ENCODE results near the gene LIPK. TPM values are rescaled to one million over a fixed set of nuclear protein-coding genes. Genes with fewer than 3 reads are reported as not detected.

Gene LIPK
- not detected in 2 replicates for polyA plus RNA-seq (2011; rRNA removed)
- not detected in 2 replicates for polyA minus RNA-seq (2011; rRNA and poly(A)+ RNA removed)

GRCh38 chr10:88705958-88706357 is at the start of gene LIPK:
TSS of gene LIPK (plus strand) at chr10:88706249. CDS start at chr10:88724544, 18,295 bp downstream.
- Histone ChIP-seq H3K27ac (ENCODE audit: low read depth, low read length) (no peak within 1 kb of the TSS), H3K4me3 (ENCODE audit: low read depth, low read length) (no peak within 1 kb of the TSS), H3K9me3 (ENCODE audit: control insufficient read depth, insufficient read depth, low read length) (no peaks in the 10 kb centered on the region), H3K27me3 (ENCODE audit: control insufficient read depth, insufficient read depth, low read length) (no peaks in the 10 kb centered on the region)
- TF ChIP-seq, protein P1, sequence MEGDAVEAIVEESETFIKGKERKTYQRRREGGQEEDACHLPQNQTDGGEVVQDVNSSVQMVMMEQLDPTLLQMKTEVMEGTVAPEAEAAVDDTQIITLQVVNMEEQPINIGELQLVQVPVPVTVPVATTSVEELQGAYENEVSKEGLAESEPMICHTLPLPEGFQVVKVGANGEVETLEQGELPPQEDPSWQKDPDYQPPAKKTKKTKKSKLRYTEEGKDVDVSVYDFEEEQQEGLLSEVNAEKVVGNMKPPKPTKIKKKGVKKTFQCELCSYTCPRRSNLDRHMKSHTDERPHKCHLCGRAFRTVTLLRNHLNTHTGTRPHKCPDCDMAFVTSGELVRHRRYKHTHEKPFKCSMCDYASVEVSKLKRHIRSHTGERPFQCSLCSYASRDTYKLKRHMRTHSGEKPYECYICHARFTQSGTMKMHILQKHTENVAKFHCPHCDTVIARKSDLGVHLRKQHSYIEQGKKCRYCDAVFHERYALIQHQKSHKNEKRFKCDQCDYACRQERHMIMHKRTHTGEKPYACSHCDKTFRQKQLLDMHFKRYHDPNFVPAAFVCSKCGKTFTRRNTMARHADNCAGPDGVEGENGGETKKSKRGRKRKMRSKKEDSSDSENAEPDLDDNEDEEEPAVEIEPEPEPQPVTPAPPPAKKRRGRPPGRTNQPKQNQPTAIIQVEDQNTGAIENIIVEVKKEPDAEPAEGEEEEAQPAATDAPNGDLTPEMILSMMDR (IDR thresholded peaks at IDR 0.05; ENCODE audit: low read depth, low read length), result no peak
- no peak for DNase-seq (ENCODE audit: low read depth, low spot score)
- POLR2A ChIA-PET, result no interaction called here
- CTCF ChIA-PET, result no interaction called here

- ChIA-PET POLR2A (no interaction called here), CTCF (interaction anchor here (1.0 kb wide), 1 partner anchor 30 kb away, joined by 3 read pairs; no protein-coding TSS in a partner anchor)
- TF ChIP-seq, protein P1 (IDR thresholded peaks at IDR 0.05; ENCODE audit: low read depth, low read length), result no peak
- no peaks in the 10 kb centered on the region for H3K27me3 ChIP-seq (ENCODE audit: control insufficient read depth, insufficient read depth, low read length)
- DNase-seq (ENCODE audit: low read depth, low spot score), result no peak
- no peak overlapping the region for H3K27ac ChIP-seq (ENCODE audit: low read depth, low read length)
- H3K9me3 ChIP-seq (ENCODE audit: control insufficient read depth, insufficient read depth, low read length), result no peaks in the 10 kb centered on the region
- no peak overlapping the region for H3K4me3 ChIP-seq (ENCODE audit: low read depth, low read length)
Observed at GRCh38 chr10:88657901-88658300, 48.1 kb upstream of the LIPK start.

DNA sequence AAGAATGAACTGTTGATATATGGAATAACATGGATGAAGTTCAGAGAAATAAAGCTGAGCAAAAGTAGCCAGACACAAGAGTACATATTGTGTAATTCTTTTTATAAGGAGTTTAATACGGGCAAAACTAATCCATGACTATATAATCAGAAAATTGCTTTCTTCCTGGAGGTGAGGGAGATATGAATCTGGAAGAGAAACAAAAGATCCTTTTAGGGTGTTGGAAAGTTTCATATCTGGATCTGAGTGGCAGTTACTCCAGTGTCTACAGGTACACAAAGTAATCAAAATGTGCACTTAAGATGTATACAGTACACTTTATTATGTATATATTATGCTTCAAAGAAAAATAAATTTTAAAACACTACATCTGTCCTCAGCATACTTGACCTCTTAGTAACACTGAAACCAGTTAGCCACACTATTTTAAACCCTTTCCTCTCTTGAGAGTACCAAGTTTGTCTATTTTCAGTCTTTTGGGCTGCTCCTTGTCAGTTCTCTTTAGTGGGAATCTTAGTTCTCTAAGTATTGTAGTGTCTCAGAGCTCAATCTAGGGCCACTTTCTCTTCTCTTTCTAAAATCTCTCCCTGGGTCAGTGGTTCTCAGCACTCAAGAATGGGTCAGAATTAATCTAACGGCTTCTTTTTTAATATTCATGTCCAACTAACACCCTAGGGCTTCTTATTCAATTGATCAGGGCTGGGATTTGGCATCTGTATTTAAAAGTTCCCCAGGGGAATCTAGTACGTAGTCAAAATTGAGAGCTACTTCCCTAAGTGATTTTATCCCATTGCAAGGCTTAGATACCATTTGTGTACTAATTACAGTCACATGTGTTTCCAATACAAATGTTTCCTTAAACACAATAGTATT is 46.1 kb upstream of the LIPK start:
- CTCF ChIA-PET, result interaction anchor here (1.4 kb wide), 1 partner anchor 28 kb away, joined by 7 read pairs; no protein-coding TSS in a partner anchor
- H3K27ac ChIP-seq (ENCODE audit: low read depth, low read length), result no peak overlapping the region
- TF ChIP-seq, protein P1 (IDR thresholded peaks at IDR 0.05; ENCODE audit: low read depth, low read length), result no peak

DNA sequence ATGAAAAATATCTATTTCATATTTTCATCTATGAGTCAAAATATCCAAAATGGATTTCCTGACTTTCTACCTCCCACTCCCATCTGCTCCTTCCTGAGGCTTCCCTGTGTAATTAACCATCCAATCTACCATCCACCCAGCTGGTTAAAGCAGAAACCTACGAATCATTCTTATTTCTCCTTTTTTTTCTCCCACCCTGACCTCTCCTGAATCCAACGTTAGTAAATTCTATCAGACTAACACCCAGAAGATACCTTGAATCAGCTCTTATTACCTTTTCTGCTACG is 45.5 kb upstream of the LIPK start:
- ChIA-PET POLR2A (no interaction called here), CTCF (interaction anchor here (1.4 kb wide), 1 partner anchor 27 kb away, joined by 7 read pairs; no protein-coding TSS in a partner anchor)
- TF ChIP-seq, protein P1 (IDR thresholded peaks at IDR 0.05; ENCODE audit: low read depth, low read length), result no peak
- H3K9me3 ChIP-seq (ENCODE audit: control insufficient read depth, insufficient read depth, low read length), result no peaks in the 10 kb centered on the region
- no peak for DNase-seq (ENCODE audit: low read depth, low spot score)
- H3K27ac ChIP-seq (ENCODE audit: low read depth, low read length), result no peak overlapping the region
- H3K4me3 ChIP-seq (ENCODE audit: low read depth, low read length), result no peak overlapping the region
- no peaks in the 10 kb centered on the region for H3K27me3 ChIP-seq (ENCODE audit: control insufficient read depth, insufficient read depth, low read length)

More for the DNA sequence above, 46.1 kb upstream of the LIPK start:
- H3K27me3 ChIP-seq (ENCODE audit: control insufficient read depth, insufficient read depth, low read length), result no peaks in the 10 kb centered on the region
- H3K4me3 ChIP-seq (ENCODE audit: low read depth, low read length), result no peak overlapping the region
- DNase-seq (ENCODE audit: low read depth, low spot score), result no peak
- H3K9me3 ChIP-seq (ENCODE audit: control insufficient read depth, insufficient read depth, low read length), result no peaks in the 10 kb centered on the region
- POLR2A ChIA-PET, result no interaction called here

DNA sequence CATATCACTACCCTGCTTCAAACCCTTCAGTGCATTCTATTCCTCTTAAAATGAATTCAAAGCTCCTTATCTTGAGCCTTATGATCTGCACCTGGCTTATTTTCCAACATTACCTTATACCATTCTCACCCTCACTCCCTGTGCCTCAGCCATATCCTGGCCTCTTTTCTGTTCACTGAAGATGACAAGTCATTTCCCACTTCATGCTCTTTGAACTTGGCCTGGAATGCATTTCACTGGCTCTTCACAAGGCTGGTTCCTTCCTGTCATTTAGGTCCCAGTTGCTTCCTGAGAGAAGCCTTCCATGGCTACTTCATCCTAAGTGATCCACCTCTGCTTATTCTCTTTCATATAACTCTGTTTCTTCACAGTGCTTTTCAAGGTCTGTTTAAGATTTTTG is 45.0 kb upstream of the LIPK start:
- no peaks in the 10 kb centered on the region for H3K9me3 ChIP-seq (ENCODE audit: control insufficient read depth, insufficient read depth, low read length)
- no peak overlapping the region for H3K27ac ChIP-seq (ENCODE audit: low read depth, low read length)
- no peak overlapping the region for H3K4me3 ChIP-seq (ENCODE audit: low read depth, low read length)
- no peak for DNase-seq (ENCODE audit: low read depth, low spot score)
- CTCF ChIA-PET, result interaction anchor here (1.4 kb wide), 1 partner anchor 27 kb away, joined by 7 read pairs; no protein-coding TSS in a partner anchor
- TF ChIP-seq, protein P1 (IDR thresholded peaks at IDR 0.05; ENCODE audit: low read depth, low read length), result no peak
- POLR2A ChIA-PET, result no interaction called here
- H3K27me3 ChIP-seq (ENCODE audit: control insufficient read depth, insufficient read depth, low read length), result no peaks in the 10 kb centered on the region

Measured in AG04450 (cell line).